Endothelial cell (in vitro differentiated cells): ENCODE data around the gene NUDT16. TPM values are rescaled to one million over a fixed set of nuclear protein-coding genes. Genes with fewer than 3 reads are reported as not detected.

Experiments
- DNase-seq: peaks from one replicate; pipeline ENCODE4 v3.0.0; 2021; ENCODE audit warnings: low spot score
- H3K27ac Mint-ChIP-seq: one replicate; pipeline ENCODE4 v1.8.0; 2021; ENCODE audit warnings: mixed read lengths, inconsistent platforms; ENCODE audit not compliant: unreplicated experiment
- H3K27me3 Mint-ChIP-seq: one replicate; pipeline ENCODE4 v1.8.0; 2021; ENCODE audit warnings: mild to moderate bottlenecking, moderate library complexity, mixed read lengths, inconsistent platforms; ENCODE audit not compliant: unreplicated experiment
- H3K36me3 Mint-ChIP-seq: one replicate; pipeline ENCODE4 v1.8.0; 2021; ENCODE audit warnings: mild to moderate bottlenecking, low read depth, mixed read lengths, inconsistent platforms; ENCODE audit not compliant: unreplicated experiment
- H3K4me1 Mint-ChIP-seq: one replicate; pipeline ENCODE4 v1.8.0; 2021; ENCODE audit warnings: mild to moderate bottlenecking, mixed read lengths, inconsistent platforms; ENCODE audit not compliant: unreplicated experiment
- H3K4me3 Mint-ChIP-seq: one replicate; pipeline ENCODE4 v1.8.0; 2021; ENCODE audit warnings: mild to moderate bottlenecking, mixed read lengths, inconsistent platforms; ENCODE audit not compliant: unreplicated experiment
- H3K9me3 Mint-ChIP-seq: one replicate; pipeline ENCODE4 v1.8.0; 2021; ENCODE audit warnings: mixed read lengths, inconsistent platforms; ENCODE audit not compliant: unreplicated experiment
- total RNA-seq: library from RNA; stranded (reverse); fragmentation: NEBNext Ultra II Directional; extraction: Animal tissue kit (Norgen Biotek cat#: 25700); gene quantifications from one replicate; pipeline ENCODE4 v1.2.1, GENCODE V29; 2021; ENCODE audit not compliant: unreplicated experiment
- TF ChIP-seq, protein P1 (sequence below): fragments of 200-600 bp; sonication (generic); IDR thresholded peaks from one replicate; pipeline ENCODE4 v1.5.0; 2021; ENCODE audit warnings: antibody characterized with exemption; ENCODE audit not compliant: unreplicated experiment

The NUDT16 gene
- total RNA-seq, 1 donor from 2014 or later = 26.0 TPM

- TF ChIP-seq, protein P1, sequence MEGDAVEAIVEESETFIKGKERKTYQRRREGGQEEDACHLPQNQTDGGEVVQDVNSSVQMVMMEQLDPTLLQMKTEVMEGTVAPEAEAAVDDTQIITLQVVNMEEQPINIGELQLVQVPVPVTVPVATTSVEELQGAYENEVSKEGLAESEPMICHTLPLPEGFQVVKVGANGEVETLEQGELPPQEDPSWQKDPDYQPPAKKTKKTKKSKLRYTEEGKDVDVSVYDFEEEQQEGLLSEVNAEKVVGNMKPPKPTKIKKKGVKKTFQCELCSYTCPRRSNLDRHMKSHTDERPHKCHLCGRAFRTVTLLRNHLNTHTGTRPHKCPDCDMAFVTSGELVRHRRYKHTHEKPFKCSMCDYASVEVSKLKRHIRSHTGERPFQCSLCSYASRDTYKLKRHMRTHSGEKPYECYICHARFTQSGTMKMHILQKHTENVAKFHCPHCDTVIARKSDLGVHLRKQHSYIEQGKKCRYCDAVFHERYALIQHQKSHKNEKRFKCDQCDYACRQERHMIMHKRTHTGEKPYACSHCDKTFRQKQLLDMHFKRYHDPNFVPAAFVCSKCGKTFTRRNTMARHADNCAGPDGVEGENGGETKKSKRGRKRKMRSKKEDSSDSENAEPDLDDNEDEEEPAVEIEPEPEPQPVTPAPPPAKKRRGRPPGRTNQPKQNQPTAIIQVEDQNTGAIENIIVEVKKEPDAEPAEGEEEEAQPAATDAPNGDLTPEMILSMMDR = no peak
- no peak overlapping the region for H3K4me3 Mint-ChIP-seq
- H3K4me1 Mint-ChIP-seq = no peaks in the 10 kb centered on the region
- H3K27ac Mint-ChIP-seq = no peak overlapping the region
- DNase-seq = no peak
- no peaks in the 10 kb centered on the region for H3K36me3 Mint-ChIP-seq
- peaks cover 4% of the 10 kb centered on the region for H3K27me3 Mint-ChIP-seq
- no peaks in the 10 kb centered on the region for H3K9me3 Mint-ChIP-seq
Measured at GRCh38 chr3:131421301-131421700, 39.7 kb downstream of the NUDT16 start.

GRCh38 chr3:131421957-131422498 is 40.5 kb downstream of the NUDT16 start:
- DNase-seq = no peak
- Mint-ChIP-seq H3K27ac (no peak overlapping the region), H3K36me3 (no peaks in the 10 kb centered on the region), H3K9me3 (no peaks in the 10 kb centered on the region), H3K27me3 (peaks cover 4% of the 10 kb centered on the region), H3K4me3 (no peak overlapping the region), H3K4me1 (no peaks in the 10 kb centered on the region)
- TF ChIP-seq, protein P1 = no peak

DNA sequence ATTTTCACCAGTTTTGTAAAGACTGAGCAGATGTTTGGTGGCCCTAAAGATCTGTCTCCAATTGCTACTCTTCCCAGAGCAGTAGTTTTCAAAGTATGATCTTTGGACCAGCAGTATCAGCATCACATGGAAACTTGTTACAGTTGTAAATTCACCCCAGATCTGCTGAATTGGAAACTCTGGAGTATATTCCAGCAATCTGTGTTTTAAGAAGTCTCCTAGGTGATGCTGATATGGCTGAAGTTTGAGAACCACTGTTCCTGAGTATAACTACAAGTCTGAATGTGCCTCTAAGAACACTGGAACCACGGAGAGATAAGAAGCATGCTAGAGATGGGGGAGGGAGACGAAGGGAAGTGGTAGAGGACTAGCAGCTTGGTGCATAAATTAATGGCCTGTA is 45.7 kb downstream of the NUDT16 start:
- no peaks in the 10 kb centered on the region for H3K9me3 Mint-ChIP-seq
- peaks cover 2% of the 10 kb centered on the region for H3K27me3 Mint-ChIP-seq
- H3K27ac Mint-ChIP-seq = no peak overlapping the region
- no peak overlapping the region for H3K4me3 Mint-ChIP-seq
- TF ChIP-seq, protein P1 = no peak
- no peaks in the 10 kb centered on the region for H3K36me3 Mint-ChIP-seq
- no peaks in the 10 kb centered on the region for H3K4me1 Mint-ChIP-seq
- DNase-seq = no peak

- TF ChIP-seq, protein P1 = no peak
- H3K27ac Mint-ChIP-seq = no peak overlapping the region
- H3K4me3 Mint-ChIP-seq = no peak overlapping the region
- no peaks in the 10 kb centered on the region for H3K36me3 Mint-ChIP-seq
- DNase-seq = no peak
- no peaks in the 10 kb centered on the region for H3K4me1 Mint-ChIP-seq
- H3K27me3 Mint-ChIP-seq = peaks cover 3% of the 10 kb centered on the region
- no peaks in the 10 kb centered on the region for H3K9me3 Mint-ChIP-seq
Measured at GRCh38 chr3:131431754-131432153, 50.2 kb downstream of the NUDT16 start.

DNA sequence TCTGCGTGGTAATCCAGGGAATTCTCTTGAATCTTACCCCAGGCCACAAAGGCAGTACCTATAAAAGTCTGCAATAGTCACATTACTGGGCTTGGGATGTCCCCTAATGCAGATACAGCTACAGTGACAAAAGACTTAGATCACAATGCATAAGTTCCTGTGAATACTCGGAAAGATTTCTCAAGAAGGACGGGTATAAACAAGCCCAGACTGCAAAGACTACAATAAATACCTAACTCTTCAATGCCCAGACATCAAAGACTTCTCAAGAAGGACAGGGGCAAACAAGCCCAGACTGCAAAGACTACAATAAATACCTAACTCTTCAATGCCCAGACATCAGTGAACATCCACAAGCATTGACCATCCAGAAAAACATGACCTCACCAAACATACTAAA is 50.9 kb downstream of the NUDT16 start:
- Mint-ChIP-seq H3K4me3 (no peak overlapping the region), H3K27ac (no peak overlapping the region), H3K36me3 (no peaks in the 10 kb centered on the region), H3K27me3 (peaks cover 3% of the 10 kb centered on the region), H3K9me3 (no peaks in the 10 kb centered on the region), H3K4me1 (no peaks in the 10 kb centered on the region)
- TF ChIP-seq, protein P1 = no peak
- no peak for DNase-seq
